Chondrocyte (in vitro differentiated cells): Measurements from ENCODE around the gene ALOXE3. TPM values are rescaled to one million over a fixed set of nuclear protein-coding genes. Genes with fewer than 3 reads are reported as not detected.

Experiments
- DNase-seq: peaks from one replicate; pipeline ENCODE4 v3.0.0; 2021; ENCODE audit warnings: mixed read lengths, low spot score
- H3K27ac Mint-ChIP-seq: one replicate; pipeline ENCODE4 v1.8.0; 2021; ENCODE audit warnings: mild to moderate bottlenecking, moderate library complexity, mixed read lengths; ENCODE audit not compliant: unreplicated experiment
- H3K27me3 Mint-ChIP-seq: 2 replicates; pipeline ENCODE4 v1.8.0; 2021; ENCODE audit warnings: low read depth, mixed read lengths
- H3K36me3 Mint-ChIP-seq: 2 replicates; pipeline ENCODE4 v1.8.0; 2021; ENCODE audit warnings: low read depth, mixed read lengths
- H3K4me1 Mint-ChIP-seq: 2 replicates; pipeline ENCODE4 v1.8.0; 2021; ENCODE audit warnings: low read depth, mild to moderate bottlenecking, mixed read lengths
- H3K4me3 Mint-ChIP-seq: one replicate; pipeline ENCODE4 v1.8.0; 2021; ENCODE audit warnings: mild to moderate bottlenecking, moderate library complexity, mixed read lengths; ENCODE audit not compliant: unreplicated experiment
- H3K9me3 Mint-ChIP-seq: 2 replicates; pipeline ENCODE4 v1.8.0; 2021; ENCODE audit warnings: low read depth, mixed read lengths
- CTCF ChIP-seq: fragments of 200-600 bp; sonication (generic); IDR thresholded peaks from 2 replicates; pipeline ENCODE4 v1.5.0; 2021; ENCODE audit warnings: antibody characterized with exemption, mild to moderate bottlenecking, moderate library complexity
- total RNA-seq: library from RNA; stranded (reverse); gene quantifications from 3 replicates; pipeline ENCODE4 v1.2.1, GENCODE V29; 2021

The ALOXE3 gene
- total RNA-seq, 1 donor from 2014 or later, result 0.12 TPM

DNA sequence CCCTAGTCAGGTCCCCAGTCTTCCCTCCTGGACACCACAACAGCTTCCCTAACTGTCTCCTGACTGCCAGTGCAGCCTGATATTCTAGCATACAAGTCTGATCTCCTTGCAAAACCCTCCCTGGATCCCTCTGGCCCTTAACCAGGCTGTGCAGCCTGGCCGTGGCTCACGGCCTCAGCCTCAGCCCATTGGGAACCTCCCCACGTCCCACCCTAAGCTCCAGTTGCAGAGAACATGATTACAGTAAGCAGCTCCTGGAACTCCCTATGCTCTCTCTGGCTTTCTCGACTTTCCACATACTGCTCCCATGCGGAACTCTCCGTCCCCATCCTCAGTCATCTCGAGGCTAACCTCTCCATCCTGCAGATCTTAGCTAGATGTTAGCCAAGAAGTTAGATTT lies 43.8 kb downstream of the ALOXE3 start:
- TF ChIP-seq CTCF, result no peak
- Mint-ChIP-seq H3K4me1 (peaks cover 27% of the 10 kb centered on the region), H3K4me3 (no peak overlapping the region)

DNA sequence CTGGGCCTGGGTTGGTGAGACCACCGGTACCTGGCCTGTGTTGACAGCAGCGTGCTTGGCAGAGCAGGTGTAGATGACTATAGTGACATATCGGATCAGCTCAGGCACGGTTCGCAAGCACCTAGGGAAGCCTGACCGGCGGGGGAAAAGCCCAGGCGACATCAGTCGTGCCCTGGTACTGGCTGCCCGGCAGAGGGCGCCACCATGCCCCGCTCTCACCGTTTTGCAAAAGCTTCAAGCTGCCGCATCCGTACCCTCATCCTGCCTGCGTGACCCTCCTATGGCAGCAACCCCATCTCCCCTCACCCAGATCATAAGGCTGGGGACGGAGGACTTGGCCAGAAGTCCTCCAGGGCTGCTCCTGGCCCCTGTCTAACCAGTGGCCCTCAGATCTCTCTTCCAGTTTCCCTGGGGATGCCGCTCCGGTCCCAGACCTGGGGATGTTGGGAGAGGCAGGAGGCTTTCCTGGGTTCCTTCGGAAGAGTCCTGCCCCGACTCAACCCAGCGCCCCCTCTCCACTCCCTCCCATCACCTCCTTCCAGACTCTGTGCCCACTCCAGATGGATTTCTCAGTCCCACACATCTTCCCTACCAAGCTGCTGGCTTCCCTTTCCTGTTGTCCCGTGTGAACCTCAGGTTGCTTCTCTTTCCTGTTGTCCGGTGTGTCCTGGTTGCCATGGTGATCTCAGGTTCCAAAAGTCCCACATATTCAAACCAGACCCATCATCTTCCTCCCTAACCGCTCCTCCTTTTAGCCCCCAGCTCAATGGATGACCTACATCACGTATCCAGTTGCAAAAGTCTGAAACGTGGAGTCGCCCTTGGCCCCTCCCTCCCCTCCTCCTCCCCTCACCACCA lies 44.5 kb downstream of the ALOXE3 start:
- DNase-seq, result peak; percentile 77
- Mint-ChIP-seq H3K4me1 (peaks cover 22% of the 10 kb centered on the region), H3K27ac (no peak overlapping the region), H3K4me3 (peak overlapping the region; percentile 51), H3K9me3 (no peaks in the 10 kb centered on the region), H3K27me3 (peaks cover 64% of the 10 kb centered on the region), H3K36me3 (peaks cover 3% of the 10 kb centered on the region)
- peak; percentile 89 for TF ChIP-seq CTCF

More for the DNA sequence above, 43.8 kb downstream of the ALOXE3 start:
- DNase-seq, result no peak
- peaks cover 65% of the 10 kb centered on the region for H3K27me3 Mint-ChIP-seq
- no peaks in the 10 kb centered on the region for H3K9me3 Mint-ChIP-seq
- H3K36me3 Mint-ChIP-seq, result peaks cover 3% of the 10 kb centered on the region
- peak overlapping the region; percentile 59 for H3K27ac Mint-ChIP-seq

GRCh38 chr17:8072729-8073461 lies 45.4 kb downstream of the ALOXE3 start:
- peaks cover 72% of the 10 kb centered on the region for H3K27me3 Mint-ChIP-seq
- peaks cover 22% of the 10 kb centered on the region for H3K4me1 Mint-ChIP-seq
- H3K36me3 Mint-ChIP-seq, result peaks cover 3% of the 10 kb centered on the region
- no peaks in the 10 kb centered on the region for H3K9me3 Mint-ChIP-seq
- TF ChIP-seq CTCF, result no peak
- DNase-seq, result peak; percentile 62
- peak overlapping the region; percentile 33 for H3K4me3 Mint-ChIP-seq
- no peak overlapping the region for H3K27ac Mint-ChIP-seq

DNA sequence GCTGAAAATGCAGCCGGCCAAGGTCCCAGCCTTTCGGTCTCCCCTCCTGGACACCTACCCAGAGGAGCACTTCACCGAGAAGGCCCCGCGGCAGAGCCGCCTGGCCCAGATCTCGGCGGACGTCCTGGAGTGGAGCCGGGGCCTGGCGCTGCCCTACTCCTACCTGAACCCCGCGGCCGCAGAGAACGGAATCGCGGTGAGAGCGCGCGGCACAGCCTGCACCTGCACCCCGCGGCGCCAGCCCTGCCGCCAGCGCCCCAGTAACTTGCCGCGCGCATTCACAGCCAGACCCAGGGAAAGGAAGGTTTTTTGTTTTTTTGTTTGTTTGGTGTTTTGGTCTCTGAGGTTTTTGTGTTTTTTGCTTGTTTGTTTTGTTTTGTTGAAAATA lies 46.0 kb downstream of the ALOXE3 start:
- Mint-ChIP-seq H3K9me3 (no peaks in the 10 kb centered on the region), H3K4me3 (peak overlapping the region; percentile 15), H3K27me3 (peaks cover 72% of the 10 kb centered on the region), H3K4me1 (peaks cover 22% of the 10 kb centered on the region), H3K27ac (no peak overlapping the region), H3K36me3 (peaks cover 3% of the 10 kb centered on the region)
- TF ChIP-seq CTCF, result no peak
- DNase-seq, result no peak

GRCh38 chr17:8071496-8071895 lies 46.8 kb downstream of the ALOXE3 start:
- no peaks in the 10 kb centered on the region for H3K9me3 Mint-ChIP-seq
- H3K4me3 Mint-ChIP-seq, result no peak overlapping the region
- peaks cover 22% of the 10 kb centered on the region for H3K4me1 Mint-ChIP-seq
- peaks cover 3% of the 10 kb centered on the region for H3K36me3 Mint-ChIP-seq
- H3K27me3 Mint-ChIP-seq, result peaks cover 72% of the 10 kb centered on the region
- H3K27ac Mint-ChIP-seq, result no peak overlapping the region
- no peak for DNase-seq
- no peak for TF ChIP-seq CTCF
